ENCODE measurements around the gene ASPN.

GRCh38 chr9:92529124-92529523 lies 46.8 kb upstream of the ASPN start:
- TF ChIP-seq JUND (CRISPR knock-in tag; IDR thresholded peaks at IDR 0.05), result no peak
- no peak for TF ChIP-seq HDAC6 (IDR thresholded peaks at IDR 0.05; ENCODE audit: low read depth, low read length)
- TF ChIP-seq PHF20 (CRISPR knock-in tag; IDR thresholded peaks at IDR 0.05), result no peak
- TF ChIP-seq CTCF (CRISPR knock-in tag; IDR thresholded peaks at IDR 0.05), result no peak
- TF ChIP-seq ETV6 (CRISPR knock-in tag; conservative IDR thresholded peaks at IDR 0.05), result no peak
- TF ChIP-seq REST (IDR thresholded peaks at IDR 0.05; ENCODE audit: borderline replicate concordance in 1 of 2, low read depth in 1 of 2, low read length in 2 of 2), result no peak

Measured in HepG2 (cell line).